NOMO-1 treated with dmso at 0.1 percent for 144 hours (cell line): ENCODE data around the gene CSNK2B.
A peak's percentile ranks its signal among the peaks of the same experiment; 100 is the strongest.
"Not testable (repeated sequence)": the region's sequence is repeated elsewhere in the genome, so short reads cannot be mapped to it uniquely, and the experiment has no call there.

Source experiments
- DNase-seq: peaks from one replicate; lab custom pipeline; 2025; ENCODE audit not compliant: unreplicated experiment; lab: John Stamatoyannopoulos, UW

The CSNK2B gene

GRCh38 chr6:31687860-31688693, 22.2 kb downstream of the CSNK2B start:
- no peak for DNase-seq

DNA sequence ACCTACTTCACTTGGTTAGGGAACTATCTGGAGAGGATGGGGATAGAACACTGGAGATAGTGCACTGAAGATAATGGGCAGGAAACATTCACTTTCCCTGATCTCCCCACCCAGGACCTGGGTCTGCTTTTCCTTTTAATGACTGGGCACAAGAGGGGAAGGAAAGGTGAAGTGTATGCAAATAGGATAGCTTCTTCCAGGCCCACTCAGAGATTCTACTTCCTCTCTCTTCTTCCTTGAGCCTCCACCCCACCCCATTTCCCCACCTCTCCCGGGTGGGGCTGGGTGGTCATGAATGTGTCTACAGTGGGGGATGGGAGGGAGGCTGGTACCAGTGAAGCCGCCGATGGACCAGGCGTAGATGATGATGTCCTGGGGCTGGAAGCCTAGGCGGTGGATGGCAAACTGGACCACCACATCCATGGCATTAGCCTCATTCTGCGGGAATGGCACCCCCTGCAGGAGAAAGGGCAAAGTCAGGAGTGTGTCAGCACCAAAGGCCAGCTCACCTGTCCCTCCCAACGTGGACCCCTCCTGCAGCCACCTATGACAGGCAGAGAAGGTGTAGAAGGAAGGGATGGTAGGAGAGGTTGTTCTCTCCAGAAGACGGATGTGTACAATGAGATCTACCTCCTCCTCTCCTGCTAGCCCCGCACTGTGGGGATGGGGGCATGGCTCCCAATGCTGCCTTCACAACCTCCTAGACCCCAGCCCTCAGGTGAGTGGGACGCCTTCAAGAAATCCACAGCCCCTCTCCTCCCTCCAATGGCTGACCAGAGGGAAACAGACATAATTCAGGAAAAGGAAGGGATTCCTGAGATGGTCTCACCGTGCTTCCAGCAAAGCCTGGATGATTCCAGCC, 23.6 kb downstream of the CSNK2B start:
- DNase-seq = no peak

DNA sequence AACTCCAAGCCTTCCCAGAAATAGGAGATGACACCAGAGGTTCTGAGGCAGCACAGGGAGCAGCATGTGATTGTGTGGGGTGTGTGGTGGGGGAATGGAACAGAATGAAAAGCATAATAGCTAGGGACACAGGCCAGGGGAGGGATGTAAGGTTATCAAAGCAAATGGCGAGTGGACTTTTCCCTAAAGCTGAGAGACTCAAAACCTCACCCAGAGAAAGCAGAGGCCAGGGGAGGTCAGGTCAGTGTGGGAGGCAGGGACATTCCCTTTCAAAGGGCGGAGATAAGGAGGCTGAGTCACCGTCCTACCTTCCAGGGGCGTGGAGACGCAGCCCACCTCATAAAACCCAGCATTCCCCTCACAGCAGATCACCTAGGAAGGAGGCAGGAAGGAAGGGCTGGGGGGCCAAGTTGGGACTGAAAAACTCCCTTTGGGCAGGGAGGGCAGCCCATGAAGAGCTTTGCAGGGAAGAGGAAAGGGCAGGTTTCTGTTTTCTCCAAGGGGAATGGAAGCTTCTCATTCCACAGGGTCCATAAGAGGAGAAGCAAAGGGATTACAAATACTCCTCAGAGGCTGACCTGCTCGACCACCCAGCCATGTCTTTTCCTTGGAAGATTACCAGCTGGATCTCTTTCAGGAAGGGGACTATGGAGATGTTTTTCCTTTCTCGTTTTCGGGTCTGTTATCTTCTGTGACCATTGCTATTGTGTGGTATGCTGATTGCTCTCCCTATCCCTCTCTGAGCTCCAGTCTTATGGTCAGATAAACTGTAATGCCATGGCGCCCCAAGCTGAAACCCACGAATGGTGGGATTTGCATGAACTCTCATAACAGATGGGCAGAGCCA, 24.6 kb downstream of the CSNK2B start:
- no peak for DNase-seq

DNA sequence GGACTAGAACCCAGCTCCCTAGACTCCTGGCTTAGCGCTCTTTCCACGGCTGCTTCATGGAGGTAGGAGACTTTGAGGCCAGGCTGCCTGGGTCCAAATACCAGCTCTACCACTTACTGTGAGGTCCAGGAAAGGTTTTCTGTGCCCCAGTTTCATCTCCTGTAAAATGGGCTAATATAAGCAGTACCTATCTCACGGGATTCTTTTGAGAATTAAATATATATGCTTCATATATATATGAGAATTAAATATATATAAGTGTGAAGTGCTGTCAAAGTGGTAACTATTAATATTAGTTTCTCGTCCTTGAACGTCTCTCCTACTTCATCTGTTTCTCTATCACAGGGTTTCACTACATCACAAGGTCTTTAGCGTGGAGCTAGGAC, 25.2 kb downstream of the CSNK2B start:
- DNase-seq = no peak

DNA sequence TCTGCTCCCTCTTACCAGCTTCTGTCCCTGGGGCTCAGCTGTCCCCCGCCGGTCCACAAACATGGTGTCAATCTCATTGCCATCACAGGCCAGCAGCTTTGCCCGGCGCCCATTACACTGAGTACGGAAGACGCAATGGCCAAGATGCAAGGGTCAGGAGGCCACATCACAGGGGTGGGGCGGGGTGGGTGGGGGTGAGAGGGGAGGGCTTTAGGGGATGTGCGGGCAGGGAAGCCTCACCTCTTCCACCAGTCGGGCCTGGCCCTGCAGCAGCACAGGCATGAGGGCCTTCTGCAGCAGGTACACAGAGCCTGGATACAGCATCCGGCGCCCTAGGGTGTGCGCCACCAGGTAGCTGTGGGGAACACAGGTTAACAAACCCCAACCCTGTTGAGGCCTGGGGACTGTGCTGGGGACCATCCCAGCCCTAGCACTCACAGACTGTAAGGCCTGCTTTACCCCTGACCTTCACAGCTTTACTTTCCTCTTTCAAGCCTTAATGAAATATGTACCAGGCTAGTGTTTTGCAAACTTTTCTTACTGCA, 25.8 kb downstream of the CSNK2B start:
- DNase-seq = no peak

- DNase-seq = no peak
These were observed 26.5 kb downstream of the CSNK2B start for GRCh38 chr6:31692353-31692752.

- DNase-seq = no peak
These were observed 27.0 kb downstream of the CSNK2B start for GRCh38 chr6:31692886-31693285.

- no peak for DNase-seq
These were observed 27.7 kb downstream of the CSNK2B start for GRCh38 chr6:31693535-31693934.

GRCh38 chr6:31697555-31697954, 31.7 kb downstream of the CSNK2B start:
- no peak for DNase-seq

DNA sequence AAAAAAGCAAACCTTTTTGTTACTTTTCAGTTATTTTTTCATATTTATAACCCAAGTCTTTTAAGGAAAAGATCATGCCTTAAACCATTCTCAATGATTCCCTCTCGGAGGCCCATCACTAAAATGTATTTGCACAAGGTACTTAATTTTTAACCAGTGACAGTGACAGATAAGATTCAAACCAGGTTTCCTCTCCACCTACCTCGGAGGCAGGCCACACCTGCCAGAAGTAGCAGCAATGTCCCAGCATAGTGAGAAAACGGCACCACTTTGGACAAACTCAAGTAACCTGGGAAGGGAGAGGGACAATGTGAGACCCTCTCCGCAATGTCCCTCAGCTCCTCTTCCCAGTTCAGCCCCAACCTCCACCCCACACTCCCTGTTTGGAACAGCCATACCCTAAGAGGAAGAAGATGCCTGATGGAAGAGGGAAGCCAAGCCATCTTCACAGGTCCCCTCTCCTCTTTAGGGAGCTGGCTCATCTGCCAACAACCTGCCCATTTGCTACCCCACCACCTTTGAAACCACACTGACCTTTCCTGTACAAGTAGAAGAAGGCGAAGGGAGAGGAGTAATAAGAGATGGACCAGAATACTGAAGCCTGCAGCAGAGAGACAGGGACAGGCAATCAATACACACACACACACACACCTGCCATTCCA, 35.0 kb downstream of the CSNK2B start:
- DNase-seq = no peak

DNA sequence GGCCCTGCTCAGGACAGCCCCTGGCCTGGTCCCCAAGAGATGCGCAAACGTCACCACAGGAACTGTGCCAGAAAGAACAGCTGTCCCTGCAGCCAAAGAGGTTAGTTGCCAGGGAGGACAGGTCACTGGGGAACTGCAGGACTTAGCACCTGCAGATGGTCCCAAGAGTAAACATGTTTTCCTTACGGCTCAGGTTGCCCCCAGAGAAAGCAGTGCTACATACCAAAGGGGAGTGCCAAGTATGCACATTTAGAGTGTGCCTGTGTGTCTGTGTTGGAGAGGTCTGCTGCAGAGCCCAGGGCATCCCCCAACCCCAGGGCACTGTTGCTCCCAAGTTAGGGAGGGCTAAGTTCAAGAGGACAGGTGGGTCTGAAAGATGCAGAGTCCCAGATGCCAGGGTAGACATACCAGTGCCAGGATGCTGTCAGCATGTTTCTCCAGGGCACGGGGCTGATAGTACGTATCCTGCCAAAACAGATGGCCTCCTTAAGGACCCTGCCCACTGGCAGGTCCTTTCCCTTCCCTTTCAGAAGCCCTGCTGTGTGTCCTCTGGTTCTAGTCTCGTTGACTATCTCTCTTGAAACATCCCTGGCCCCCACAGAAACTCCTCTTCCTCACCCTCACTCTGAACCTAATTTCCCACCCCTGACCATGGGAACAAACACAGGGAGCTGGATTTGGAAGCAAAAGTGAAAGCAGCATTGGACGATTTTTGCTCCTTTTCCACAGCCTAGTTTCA, 36.0 kb downstream of the CSNK2B start:
- DNase-seq = no peak

DNA sequence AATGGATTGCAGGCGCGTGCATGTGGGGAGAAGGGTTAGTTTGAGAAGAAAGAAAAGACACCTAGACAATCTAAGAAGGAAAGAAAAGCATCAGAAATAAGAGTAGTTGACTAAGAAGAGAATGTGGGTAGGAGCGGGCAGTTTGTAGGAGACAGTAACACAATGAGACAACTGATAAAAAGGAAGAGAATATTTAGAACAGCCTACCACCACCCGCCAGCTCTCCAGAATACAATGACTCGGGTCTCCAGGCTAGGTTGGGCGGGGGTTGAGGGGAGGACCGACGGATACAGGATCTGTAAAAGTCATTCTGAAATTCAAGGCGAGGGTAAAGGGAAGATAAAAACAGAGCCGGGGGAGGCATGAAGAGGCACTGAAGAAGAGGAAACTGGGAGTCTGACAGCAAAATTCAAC, 36.5 kb downstream of the CSNK2B start:
- DNase-seq = no peak

DNA sequence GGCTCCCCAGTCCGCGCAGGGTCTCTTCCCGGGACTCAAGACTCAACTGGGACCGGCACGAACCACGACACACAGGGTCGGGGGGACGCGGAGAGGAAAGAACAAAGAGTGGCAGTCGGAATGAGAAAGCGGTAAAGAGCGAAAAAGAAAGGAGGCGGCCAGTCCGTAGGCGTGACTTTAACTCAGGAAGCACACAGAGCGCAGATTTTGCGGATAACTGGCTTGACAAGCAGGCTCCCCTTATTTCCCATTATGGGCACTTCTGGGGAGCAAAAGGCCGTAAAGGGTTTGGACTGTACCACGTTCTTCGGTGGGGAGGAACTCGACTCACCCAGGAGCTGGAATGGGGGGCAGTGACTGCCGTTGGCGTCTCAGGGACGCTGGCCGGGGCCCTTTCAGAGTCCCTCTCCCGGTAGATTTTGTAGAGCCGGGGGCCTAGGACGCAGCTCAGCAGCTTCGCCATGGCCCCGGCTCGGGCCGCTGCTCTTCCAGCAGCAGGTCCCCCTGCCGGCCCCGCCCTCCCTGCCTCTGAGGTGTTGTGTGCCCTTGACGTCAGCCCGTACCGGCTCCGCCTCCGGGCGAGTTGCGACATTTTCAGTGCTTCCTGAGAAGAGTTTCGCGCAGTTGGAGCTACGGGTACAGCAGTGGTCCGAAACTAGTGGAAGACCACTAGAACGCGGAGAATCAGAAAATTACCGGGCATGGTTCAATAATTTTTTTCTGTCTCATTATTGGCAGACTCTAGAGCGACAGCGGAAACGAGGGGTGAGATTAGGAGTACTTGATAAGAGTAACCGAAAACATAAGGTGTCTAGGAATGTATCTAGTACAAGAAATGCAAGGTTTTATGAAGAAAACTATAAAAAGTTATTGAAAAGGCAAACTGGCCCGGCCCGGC, 37.2 kb downstream of the CSNK2B start, which contains the start of gene ABHD16A:
Gene ABHD16A (minus strand): TSS at position 506 of the 898 bp plus-strand sequence. CDS start 43 bp downstream, at position 463.
- peak; percentile 96 for DNase-seq

DNA sequence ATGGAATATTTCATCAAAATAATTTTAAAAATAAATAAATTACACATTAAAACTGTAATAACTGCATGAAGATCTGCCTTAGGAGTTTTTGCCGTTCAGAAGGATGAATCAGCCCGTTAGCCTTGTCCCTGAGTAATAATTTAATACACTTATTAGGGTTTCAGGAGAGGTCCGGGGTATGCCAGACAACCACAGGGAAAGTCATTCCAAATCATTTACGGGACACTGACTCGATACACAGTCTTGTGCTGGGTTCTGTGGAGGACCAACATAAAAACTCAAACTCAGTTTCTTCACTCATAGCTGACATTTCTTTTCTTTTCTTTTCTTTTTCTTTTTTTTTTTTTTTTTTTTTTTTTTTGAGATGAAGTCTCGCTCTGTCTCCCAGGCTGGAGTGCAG, 40.1 kb downstream of the CSNK2B start:
- DNase-seq = no peak

DNA sequence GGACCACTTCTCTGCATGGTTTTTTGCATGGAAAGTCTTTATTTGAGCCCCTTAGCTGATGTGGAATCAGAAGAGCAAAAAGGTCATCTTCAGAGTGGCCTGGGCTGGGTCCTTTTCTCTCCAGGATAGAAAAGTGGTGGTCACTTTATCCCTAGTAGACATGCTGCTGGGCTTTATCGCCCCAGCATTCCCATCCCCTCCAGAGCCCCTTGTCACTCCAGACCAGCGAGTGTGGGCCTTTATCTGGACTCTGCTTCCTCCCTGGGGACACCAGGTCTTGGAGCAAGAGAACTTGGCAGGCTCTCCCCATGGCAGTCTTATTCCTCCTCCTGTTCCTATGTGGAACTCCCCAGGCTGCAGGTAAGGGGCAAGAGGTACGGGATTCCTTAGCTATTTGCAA, 40.7 kb downstream of the CSNK2B start, which contains the start of gene LY6G6F:
Gene LY6G6F (plus strand): TSS at position 268 of the 400 bp plus-strand sequence. CDS start 41 bp downstream, at position 309.
- no peak for DNase-seq

DNA sequence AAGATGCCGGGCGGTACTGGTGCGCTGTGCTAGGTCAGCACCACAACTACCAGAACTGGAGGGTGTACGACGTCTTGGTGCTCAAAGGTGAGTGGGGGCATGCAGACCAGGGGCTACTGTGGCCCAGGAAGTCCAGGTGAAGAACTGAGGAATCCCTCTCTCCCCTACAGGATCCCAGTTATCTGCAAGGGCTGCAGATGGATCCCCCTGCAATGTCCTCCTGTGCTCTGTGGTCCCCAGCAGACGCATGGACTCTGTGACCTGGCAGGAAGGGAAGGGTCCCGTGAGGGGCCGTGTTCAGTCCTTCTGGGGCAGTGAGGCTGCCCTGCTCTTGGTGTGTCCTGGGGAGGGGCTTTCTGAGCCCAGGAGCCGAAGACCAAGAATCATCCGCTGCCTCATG, 41.8 kb downstream of the CSNK2B start:
- no peak for DNase-seq

GRCh38 chr6:31708224-31708623, 42.3 kb downstream of the CSNK2B start:
- no peak for DNase-seq

GRCh38 chr6:31709157-31709556, 43.3 kb downstream of the CSNK2B start:
- DNase-seq = not testable (repeated sequence)
